ENCODE results near the gene GRB10. TPM values are rescaled to one million over a fixed set of nuclear protein-coding genes. Genes with fewer than 3 reads are reported as not detected.

Gene GRB10
- total RNA-seq, 1 experiment from 2014 or later = 24.7 TPM

DNA sequence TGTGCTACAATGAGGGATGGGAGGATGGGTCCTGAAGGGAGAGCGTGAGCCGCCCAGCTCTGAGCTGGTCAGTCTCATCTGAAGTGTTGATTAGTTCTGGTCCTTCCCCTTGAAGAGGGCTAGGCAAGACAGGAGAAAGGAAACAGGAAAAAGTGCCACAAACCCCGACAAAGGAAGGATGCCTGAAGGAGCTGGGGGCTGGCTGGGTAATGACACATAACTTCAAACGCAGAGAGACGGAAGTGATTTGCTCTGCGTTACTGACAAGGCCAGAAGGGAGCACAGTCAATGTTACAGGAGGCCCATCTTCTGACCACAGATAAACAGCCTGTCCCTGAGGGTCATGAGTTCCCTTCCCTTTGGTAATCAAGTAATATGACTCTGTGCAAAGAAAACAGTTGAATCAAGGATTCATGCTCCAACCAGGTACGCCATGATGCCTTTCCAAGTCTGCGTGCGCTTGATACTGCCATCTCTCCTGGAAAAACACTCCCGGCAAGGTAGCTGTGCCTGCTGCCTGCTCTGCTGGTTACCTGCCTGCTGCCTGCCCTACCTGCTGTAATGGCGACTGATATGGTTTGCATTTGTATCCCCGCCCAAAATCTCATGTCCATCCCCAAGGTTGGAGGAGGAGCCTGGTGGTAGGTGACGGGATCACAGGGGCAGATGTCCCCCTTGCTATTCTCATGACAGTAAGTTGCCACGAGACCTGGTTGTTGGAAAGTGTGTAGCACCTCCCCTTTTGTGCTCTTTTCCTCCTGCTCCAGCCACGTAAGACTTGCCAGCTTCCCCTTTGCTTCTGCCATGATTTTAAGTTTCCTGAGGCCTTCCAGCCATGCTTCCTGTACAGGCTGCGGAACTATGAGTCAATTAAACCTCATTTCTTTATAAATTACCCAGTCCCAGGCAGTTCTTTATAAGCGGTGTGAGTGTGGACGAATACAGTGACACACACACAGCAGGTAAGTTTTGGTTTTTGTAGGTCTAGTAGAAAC, 57.9 kb downstream of the GRB10 start:
- DNase-seq (ENCODE audit: extremely low read depth, low read depth) = no peak

DNA sequence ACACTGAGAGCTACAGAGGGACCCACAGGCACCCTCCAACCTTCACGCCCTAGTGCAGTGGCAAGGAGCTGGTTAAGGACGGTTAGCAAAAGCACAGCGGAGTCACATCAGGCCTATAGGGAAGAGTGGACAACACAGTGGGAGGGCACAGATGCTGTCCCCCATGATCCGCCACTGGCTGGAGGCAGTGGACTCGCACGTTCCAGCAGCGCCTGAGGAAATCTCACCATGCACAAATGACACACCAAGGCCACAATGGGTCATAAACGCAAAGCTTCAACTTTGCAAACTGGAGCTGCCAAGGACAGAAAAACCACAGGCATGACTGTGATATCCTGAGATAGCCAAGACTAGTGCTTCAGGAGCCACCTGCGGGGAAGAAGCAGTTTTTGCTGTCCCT, 58.8 kb downstream of the GRB10 start:
- no peak for DNase-seq (ENCODE audit: extremely low read depth, low read depth)

DNA sequence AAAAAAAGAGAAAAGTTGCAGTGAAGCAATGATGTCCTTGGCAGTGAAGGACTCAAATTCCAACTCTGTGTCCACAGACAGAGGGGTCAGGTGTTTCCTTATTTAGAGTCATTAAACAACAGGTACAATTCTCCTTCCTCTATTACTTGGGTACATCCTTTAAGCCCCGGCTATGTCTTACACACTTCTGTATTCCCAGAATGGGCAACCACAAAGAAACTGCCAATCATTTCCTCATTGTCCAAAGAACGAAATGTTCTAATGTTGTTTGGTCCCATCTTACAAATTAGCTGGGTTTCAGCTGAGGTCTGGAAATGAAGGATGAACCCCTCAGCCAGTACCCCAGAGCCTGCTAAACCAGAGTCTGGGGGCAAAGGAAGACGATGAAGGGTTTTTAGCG, 59.5 kb downstream of the GRB10 start:
- no peak for DNase-seq (ENCODE audit: extremely low read depth, low read depth)

DNA sequence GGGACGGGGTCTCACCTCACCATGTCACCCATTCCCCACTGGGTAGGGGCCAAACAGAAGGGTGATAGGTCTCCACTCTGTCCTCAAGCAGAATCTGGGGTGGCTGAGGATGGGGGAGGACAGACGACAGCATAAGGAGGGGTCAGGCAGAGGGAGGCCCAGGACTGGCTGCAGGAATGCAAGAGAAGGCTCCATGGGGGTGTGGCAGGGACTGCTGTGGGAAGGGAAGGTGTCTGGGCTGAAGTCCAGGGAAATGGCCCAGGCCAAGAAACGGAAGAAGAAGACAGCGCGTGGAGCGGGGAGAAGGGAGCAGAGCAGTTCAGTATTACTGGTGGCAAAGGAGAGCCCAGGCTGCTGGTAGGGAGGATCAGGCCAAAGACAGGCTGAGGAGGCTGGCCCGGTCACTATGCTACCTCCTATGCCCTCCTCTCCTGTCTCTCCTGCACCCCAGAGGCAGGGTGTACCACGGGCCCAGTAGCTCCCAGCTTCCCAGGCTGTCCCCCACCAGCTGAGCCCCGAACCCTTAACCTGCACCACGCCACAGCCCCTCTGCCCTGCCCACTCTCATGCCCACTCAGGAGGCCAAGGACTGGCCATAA, 60.9 kb downstream of the GRB10 start:
- DNase-seq (ENCODE audit: extremely low read depth, low read depth) = no peak

DNA sequence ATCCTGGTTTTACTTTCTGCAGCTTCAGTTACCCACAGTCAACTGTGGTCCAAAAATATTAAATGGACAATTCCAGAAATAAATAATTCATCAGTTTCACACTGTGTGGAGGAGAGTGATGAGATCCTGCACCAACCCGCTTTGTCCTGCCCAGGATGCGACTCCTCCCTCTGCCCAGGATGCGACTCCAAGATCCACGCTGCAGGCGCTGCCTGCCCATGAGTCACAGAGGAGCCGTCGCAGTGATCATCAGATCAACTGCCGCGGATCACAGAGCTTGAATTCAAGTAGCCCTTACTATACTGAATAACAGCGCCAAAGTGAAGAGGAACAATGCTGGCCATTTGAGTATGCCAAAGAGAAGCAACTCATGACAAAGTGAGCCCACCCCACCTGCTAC, 61.5 kb downstream of the GRB10 start:
- DNase-seq (ENCODE audit: extremely low read depth, low read depth) = peak; percentile 5

DNA sequence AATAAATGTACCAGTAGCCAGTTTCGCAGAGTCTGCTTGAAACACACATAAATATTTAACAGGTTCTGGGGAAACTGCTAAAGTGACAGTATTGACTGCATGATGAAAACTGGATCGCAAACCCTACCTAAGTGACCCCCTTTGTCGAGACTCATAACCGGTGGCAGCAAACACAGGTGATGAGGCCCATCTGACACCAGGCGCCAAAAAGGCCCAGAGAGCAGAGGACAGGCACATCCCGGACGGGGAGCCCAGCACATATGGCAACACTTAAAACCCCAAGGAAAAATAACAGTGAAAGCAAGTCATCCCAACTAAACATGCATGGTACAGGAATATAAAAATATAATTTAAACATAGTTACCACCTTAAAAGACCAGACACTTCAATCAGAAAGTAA, 62.4 kb downstream of the GRB10 start:
- DNase-seq (ENCODE audit: extremely low read depth, low read depth) = no peak

DNA sequence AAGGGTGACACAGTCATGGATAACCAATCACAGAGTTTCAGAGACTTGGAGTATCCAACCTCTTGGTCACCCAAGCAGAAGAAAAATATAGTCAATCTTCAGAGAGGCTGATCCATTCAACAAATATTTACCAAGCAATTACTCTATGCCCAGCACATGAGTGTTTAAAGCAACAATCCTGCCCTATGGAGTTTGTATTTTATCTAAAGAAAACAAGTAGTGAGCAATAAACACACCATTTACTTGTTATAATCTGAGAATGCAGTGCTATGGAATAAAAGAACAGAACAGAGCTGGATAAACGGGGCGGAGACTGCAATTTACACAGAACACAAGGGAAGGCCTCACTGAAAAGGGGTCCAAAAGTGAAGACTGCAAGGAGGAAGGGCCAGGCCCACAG, 63.8 kb downstream of the GRB10 start:
- no peak for DNase-seq (ENCODE audit: extremely low read depth, low read depth)

DNA sequence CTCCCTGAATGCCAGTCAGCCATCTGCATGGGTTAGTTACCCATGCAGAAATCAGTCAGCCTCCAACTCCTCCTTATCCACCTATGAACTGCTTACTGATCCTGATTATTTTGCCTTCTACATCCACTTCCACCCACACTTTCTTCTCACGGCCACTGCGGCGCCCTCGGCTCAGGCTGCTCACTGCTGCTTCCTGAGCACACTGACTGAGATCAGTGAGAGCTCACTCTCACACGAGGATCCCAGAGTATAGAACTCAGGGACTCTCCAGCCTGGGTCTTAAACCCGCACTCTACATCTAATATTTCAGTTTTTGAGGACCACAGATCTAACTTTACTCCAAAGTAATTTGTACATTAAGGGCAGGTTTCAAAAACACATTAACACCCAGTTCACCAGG, 64.4 kb downstream of the GRB10 start:
- DNase-seq (ENCODE audit: extremely low read depth, low read depth) = no peak

DNA sequence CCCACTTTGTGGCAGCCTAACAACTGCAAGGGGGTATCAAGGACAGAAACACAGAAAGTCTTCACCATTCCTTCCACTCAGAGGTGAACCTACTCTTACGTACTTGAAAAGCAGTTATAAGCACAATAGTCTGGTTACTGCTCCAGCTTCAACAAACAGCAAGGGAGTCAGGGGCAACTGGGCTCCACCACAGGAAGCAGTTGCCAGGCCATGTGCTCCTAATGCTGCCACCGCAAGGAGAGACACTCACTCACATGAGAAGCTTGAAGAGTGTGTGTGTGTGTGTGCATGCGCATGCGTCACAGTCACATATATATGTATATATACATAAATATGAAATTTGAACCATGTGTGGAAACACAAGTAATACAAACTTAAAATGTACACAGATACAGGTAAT, 65.5 kb downstream of the GRB10 start:
- DNase-seq (ENCODE audit: extremely low read depth, low read depth) = no peak

DNA sequence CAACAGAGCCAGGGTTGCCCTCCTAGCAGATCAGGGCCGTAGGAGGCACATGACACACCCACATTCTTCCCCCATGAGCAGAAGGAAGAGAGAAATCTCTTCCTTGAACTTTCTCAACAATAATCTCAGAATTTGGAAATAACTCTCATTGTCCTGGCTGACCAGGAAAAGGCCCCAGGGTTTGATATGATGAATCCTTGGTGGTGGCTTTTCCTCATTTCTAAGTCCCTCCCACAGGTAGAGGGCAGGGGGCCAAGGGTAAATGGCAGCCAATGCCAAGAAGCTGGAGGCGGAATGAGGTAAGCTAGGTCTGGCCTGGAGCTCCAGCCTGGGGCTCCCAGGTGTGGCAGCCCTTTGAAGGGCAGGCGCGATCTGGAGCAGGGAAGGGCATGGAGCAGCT, 67.8 kb downstream of the GRB10 start:
- DNase-seq (ENCODE audit: extremely low read depth, low read depth) = no peak

DNA sequence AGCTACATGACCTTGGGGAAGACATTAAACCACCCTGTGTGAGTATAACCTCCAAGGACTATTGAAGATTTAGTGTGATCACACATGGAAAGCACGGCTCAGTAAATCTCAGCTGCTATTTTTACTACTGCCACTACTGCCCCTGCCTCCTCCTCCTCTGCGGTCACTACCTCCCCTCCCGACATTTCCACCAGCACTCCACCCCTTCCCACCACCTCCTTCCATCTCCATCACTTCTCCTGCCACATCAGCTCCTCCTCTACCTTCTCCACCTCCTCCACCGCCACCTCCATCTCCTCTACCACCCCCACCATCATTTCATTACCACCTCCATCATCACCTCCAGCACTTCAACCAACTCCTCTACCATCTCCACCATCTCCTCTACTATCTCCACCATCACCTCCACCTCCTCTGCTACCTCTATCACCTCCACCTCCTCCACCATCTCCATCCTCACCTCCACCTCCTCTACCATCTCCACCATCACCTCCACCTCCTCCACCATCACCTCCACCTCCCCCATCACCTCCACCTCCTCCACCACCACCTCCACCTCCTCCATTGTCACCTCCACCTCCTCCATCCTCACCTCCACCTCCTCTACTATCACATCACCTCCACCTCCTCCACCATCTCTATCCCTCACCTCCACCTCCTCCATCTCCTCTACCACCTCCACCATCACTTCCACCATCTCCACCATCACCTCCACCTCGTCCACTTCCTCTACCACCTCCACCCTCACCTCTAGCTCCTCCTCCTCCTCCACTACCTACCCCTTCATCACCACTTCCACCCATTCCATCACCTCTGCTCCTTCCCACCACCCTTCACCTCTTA, 69.4 kb downstream of the GRB10 start:
- no peak for DNase-seq (ENCODE audit: extremely low read depth, low read depth)

DNA sequence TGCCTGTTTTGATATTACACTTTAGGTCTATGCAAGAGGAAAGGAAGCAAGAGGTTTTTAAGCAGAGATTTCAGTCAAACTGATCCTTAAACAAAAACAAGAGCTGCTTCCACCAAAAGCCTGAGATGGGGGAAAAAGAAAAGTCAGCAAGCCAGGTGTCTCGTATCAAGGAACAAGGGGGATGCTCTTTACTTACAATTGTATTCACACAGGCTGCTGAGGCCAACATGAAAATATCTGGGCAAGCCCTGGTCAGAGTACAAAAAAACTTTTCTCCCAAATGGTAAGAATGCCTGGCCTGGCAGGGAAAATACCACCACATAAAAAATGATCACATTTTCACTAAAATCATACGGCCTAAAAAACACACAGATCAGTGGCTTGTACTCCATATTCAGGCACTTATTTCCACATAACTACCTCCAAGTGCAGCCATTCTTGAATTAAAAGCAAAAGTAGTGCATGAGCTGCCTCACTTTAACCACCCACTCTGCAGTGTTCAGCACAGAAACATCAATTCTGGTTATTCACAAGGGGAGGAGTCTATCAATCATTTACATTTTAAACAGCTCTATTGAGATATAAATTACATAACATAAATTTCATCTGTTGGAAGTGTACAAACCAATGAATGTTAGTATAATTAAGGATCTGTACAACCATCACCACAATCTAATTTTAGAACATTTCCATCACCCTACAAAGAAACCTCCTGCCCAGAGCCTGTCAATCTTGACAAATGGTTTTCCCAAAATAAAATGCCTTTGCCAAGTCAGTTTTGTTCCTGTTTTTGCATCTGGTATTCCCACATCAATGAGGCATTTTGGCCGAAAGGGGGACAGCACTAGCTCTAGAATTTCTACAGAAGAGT, 70.2 kb downstream of the GRB10 start:
- no peak for DNase-seq (ENCODE audit: extremely low read depth, low read depth)

DNA sequence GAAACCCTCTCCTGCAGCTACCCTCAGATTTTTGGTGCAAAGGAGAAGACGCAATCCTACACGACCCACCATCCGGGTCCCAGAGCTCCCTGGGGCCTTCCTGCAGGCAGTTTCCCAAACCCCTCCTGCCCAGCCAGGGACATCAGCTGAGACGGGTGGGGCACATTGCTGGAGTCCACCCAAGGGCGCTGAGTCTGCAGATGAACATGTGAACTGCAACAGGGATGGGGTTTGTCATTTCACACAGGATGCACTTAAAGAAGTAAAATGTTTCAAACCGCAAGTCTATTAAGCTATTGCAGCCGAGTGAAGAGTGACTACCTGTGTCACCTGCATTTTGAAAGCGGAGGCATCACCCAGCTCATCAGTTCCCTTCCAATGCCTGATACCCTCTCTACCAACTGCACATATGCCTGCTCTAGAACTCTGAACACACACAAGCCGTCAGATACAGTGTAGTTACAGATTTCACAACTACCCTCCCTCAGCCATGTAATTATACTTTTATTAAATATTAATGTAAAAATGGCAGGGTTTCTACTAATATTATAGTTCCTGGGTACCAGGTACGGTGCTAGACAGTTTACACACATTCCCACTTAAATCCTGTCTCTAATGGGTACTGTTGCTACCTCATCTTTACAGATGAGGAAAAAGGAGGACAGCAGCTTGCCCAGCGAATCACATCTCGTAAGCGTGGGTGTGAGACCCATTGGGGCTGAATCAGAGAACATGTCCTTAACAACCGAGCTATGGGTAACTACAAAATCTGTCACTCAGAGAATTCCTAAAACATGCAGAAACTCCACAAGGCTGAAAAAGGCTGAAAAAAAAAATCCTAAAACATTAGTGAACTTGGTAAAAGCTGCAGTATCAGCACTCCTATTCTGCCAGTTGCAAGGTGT, 71.2 kb downstream of the GRB10 start:
- DNase-seq (ENCODE audit: extremely low read depth, low read depth) = no peak

DNA sequence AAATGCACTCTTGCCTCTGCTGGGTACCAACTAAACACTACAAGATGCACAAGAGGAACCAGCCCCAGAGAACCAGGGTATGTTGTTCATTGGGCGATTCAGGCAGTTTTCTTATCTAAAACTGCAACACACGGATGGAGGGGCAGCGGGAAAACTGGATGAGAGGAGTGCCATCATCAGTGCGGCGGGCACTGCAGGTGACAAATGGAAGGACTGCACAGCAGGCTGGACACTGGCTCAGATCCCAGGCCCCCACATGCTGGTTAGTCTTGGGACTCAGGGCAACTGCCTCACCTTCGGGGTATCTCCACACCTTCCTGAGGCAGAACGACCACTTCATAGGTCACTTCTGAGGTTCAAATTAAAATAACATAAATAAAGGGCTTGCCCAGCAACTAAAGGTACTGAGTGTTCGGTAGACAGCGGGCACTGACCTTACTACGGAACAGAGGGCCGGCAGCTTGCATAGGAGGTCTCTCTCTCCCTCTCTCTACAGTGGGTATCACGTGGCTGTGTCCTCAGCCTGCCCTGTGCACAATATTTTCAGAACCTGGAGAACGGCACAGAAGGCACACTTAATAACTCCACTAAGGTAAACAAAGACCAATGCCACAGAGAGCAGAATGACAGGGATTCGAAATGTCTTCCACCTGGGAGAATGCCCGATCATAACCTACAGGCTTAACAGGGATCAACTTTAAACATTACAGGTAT, 72.1 kb downstream of the GRB10 start:
- DNase-seq (ENCODE audit: extremely low read depth, low read depth) = no peak

DNA sequence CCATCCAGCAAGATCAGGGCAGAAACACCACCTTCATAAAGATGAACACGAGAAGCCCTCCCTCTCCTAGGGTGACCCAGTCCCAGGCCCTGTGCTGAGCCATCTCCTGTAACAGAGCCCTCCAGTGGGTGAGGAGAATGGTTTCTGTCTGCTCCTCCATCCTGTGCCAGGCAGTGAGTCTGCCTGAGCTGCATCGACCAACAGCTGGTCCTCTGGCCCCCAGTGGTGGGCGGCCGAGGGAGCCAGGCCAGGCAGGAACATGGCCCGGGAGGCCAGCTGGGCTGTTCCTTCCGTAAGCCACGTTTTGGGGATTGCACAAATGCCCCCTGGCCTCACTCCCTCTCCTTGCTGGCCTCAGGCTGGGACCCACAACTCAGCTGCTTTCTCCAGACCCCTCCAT, 73.5 kb downstream of the GRB10 start:
- DNase-seq (ENCODE audit: extremely low read depth, low read depth) = no peak

DNA sequence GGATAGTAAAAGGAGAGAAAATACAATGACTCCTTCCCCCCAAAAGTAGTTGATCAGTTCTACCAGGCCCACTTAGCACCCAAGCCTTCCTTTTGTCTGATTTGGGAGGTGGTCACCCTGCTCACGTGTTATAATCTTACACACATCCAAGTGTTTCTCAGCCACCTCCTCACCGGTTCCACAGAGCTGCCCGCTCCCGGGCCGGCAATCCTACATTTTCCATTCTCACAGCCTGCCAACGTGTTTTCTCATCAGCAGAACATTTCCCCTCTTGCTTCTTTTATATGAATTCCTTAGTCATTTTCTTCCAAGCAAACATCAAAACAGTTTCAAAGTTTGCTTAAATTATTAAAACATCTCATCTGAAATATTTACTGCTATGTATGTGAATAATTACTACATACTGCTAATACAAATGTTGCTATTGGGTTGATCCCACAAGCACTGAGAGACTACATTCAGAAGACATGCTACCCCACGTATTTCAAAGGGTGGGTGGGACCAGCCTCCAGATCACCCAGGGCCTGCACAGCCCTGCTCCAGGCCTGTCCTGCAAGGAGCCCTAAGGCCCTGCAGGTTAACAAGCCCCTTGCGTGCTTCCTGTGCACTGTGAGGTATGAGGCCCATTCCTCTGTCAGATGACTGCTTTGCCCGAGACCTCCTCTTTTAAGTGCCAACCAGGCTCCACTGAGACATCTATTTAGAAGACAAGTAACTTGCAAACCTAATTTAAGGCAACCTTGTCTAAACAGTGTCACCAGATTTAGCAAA, 75.3 kb downstream of the GRB10 start:
- DNase-seq (ENCODE audit: extremely low read depth, low read depth) = no peak

DNA sequence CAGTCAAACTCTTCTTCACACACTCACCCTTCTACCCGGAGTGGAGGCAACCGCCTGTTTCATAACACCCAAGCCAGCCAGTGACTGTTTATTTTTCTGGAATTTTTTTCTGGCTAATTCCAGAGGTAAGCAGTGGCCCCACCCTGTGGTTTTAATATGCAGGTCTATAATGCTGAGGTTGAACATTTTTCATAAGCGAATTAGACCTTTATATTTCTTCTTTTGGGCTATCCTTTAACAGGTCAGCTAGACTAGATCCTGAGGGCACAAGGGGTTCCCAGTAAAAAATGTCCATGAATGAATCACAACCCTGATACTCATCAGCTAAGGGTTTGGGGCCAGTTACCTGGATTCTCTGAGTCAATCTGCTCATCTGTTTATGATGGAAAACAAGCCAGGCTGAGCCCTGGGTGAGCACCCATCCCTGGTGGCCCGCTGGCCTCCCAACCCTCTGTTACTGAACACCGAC, 76.2 kb downstream of the GRB10 start:
- no peak for DNase-seq (ENCODE audit: extremely low read depth, low read depth)

DNA sequence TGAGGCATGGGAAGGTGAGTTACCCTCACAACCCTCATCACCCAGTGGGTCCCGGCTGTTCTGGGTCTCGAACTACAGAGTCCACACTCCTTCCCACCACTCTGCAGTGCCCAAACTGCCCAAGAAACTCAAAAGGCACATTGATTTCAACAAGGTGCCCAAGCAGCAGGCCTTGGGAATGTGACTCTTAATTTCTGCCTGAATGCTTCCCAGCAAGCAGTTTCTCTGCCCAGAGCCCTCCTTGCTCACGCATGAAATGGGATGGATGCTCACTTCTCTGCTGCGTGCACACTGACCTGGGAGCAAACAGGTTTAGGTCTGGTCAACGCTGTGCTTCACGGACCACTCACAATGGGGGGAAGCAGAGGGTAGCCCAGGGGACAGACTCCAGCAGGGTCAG, 77.9 kb downstream of the GRB10 start:
- no peak for DNase-seq (ENCODE audit: extremely low read depth, low read depth)
